WTC11 (cell line): ENCODE data around the gene RXRA. TPM values are rescaled to one million over a fixed set of nuclear protein-coding genes. Genes with fewer than 3 reads are reported as not detected.

ENCODE experiments used
- ATAC-seq: fragments of 200-7000 bp; cut with Tn5 transposase; 2 replicates; pipeline ENCODE4 v1.10.0; 2021; ENCODE audit warnings: mild to moderate bottlenecking, moderate library complexity
- CTCF ChIA-PET: fragments of 300-600 bp; sonication (Branson Sonifier 250); formaldehyde crosslinking; loops from one replicate; lab custom pipeline; 2021; ENCODE audit warnings: antibody characterized with exemption; lab: Charles Lee
- POLR2A ChIA-PET: fragments of 350-600 bp; sonication (Branson Sonifier 250); formaldehyde crosslinking; loops from one replicate; lab custom pipeline; 2021; ENCODE audit warnings: antibody characterized with exemption; lab: Charles Lee
- DNase-seq: peaks from one replicate; pipeline ENCODE4 v3.0.0; 2021; ENCODE audit warnings: low spot score
- H3K27ac Mint-ChIP-seq: 2 replicates; pipeline ENCODE4 v1.8.0; 2021; ENCODE audit warnings: mixed read lengths
- H3K27me3 Mint-ChIP-seq: 2 replicates; pipeline ENCODE4 v1.8.0; 2021; ENCODE audit warnings: low read depth, mild to moderate bottlenecking, moderate library complexity, mixed read lengths
- H3K36me3 Mint-ChIP-seq: 2 replicates; pipeline ENCODE4 v1.8.0; 2021; ENCODE audit warnings: mixed read lengths
- H3K4me1 Mint-ChIP-seq: 2 replicates; pipeline ENCODE4 v1.8.0; 2022; ENCODE audit warnings: mixed read lengths
- H3K4me3 Mint-ChIP-seq: 2 replicates; pipeline ENCODE4 v1.8.0; 2021; ENCODE audit warnings: mild to moderate bottlenecking, moderate library complexity, mixed read lengths
- H3K9me3 Mint-ChIP-seq: 2 replicates; pipeline ENCODE4 v1.8.0; 2021; ENCODE audit warnings: mixed read lengths
- CREM ChIP-seq: sonication (generic); formaldehyde crosslinking; IDR thresholded peaks from 2 replicates; pipeline ENCODE4 v1.8.1; 2022; ENCODE audit warnings: mild to moderate bottlenecking, missing genetic modification reagents, moderate library complexity
- ETV6 ChIP-seq: sonication (generic); formaldehyde crosslinking; IDR thresholded peaks from 2 replicates; pipeline ENCODE4 v1.8.1; 2022; ENCODE audit warnings: mild to moderate bottlenecking, missing genetic modification reagents
- FOXJ3 ChIP-seq: sonication (generic); formaldehyde crosslinking; IDR thresholded peaks from 2 replicates; pipeline ENCODE4 v1.9.0; 2021; ENCODE audit warnings: missing genetic modification reagents, mild to moderate bottlenecking, borderline replicate concordance
- FOXP1 ChIP-seq: sonication (generic); formaldehyde crosslinking; IDR thresholded peaks from 2 replicates; pipeline ENCODE4 v1.8.0; 2022; ENCODE audit warnings: missing genetic modification reagents, mild to moderate bottlenecking, moderate library complexity, borderline replicate concordance
- GABPB1 ChIP-seq: sonication (generic); formaldehyde crosslinking; IDR thresholded peaks from 2 replicates; pipeline ENCODE4 v1.8.1; 2023; ENCODE audit warnings: mild to moderate bottlenecking, missing genetic modification reagents
- MYBL2 ChIP-seq: sonication (generic); formaldehyde crosslinking; IDR thresholded peaks from 2 replicates; pipeline ENCODE4 v1.8.1; 2023; ENCODE audit warnings: mild to moderate bottlenecking, moderate library complexity, missing genetic modification reagents
- NFYB ChIP-seq: sonication (generic); formaldehyde crosslinking; conservative IDR thresholded peaks from 2 replicates; pipeline ENCODE4 v1.8.0; 2022; ENCODE audit warnings: low read depth, missing genetic modification reagents
- ZNF317 ChIP-seq: sonication (generic); formaldehyde crosslinking; IDR thresholded peaks from 2 replicates; pipeline ENCODE4 v1.8.1; 2023; ENCODE audit warnings: low read depth, mild to moderate bottlenecking, moderate library complexity, missing genetic modification reagents, borderline replicate concordance
- total RNA-seq: library from RNA; stranded (reverse); gene quantifications from 3 replicates; pipeline ENCODE4 v1.2.3, GENCODE V29; 2021
- TF ChIP-seq, protein P1 (sequence below): sonication (generic); formaldehyde crosslinking; IDR thresholded peaks from 2 replicates; pipeline ENCODE4 v1.8.1; 2023; ENCODE audit warnings: mild to moderate bottlenecking, moderate library complexity, missing genetic modification reagents
- TF ChIP-seq, protein P2 (sequence below): sonication (generic); formaldehyde crosslinking; IDR thresholded peaks from 2 replicates; pipeline ENCODE4 v1.8.0; 2022; ENCODE audit warnings: missing genetic modification reagents
- TF ChIP-seq, protein P3 (sequence below): sonication (generic); formaldehyde crosslinking; IDR thresholded peaks from 2 replicates; pipeline ENCODE4 v1.8.1; 2023; ENCODE audit warnings: mild to moderate bottlenecking, missing genetic modification reagents, borderline replicate concordance
- TF ChIP-seq, protein P4 (sequence below): sonication (generic); formaldehyde crosslinking; IDR thresholded peaks from 2 replicates; pipeline ENCODE4 v1.8.1; 2023; ENCODE audit warnings: mild to moderate bottlenecking, missing genetic modification reagents
- TF ChIP-seq, protein P5 (sequence below): sonication (generic); formaldehyde crosslinking; IDR thresholded peaks from 2 replicates; pipeline ENCODE4 v1.8.1; 2022; ENCODE audit warnings: mild to moderate bottlenecking, moderate library complexity, missing genetic modification reagents
- TF ChIP-seq, protein P6 (sequence below): sonication (generic); formaldehyde crosslinking; IDR thresholded peaks from 2 replicates; pipeline ENCODE4 v1.8.0; 2022; ENCODE audit warnings: mild to moderate bottlenecking, missing genetic modification reagents

Gene RXRA
- total RNA-seq, 1 experiment from 2014 or later: 27.5 TPM

DNA sequence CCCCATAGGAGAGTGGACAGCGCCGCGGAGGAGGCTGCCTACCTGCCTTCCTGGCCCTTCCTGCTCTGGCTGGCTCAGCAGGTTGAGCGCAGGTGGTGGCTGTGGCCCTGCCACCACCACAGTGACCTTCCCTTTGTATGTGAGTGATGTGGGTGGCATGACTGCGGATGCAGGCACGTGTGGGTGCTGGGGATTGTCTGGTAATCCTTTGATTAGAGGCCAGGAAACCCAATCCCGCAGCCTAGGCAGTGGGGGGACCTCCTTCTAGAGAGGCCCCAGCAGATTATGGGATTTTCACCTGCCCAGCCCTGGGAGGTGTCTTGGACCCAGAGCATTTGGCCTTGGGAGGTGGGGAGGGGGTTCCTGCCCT is 16.5 kb downstream of the RXRA start:
- no peak overlapping the region for H3K4me3 Mint-ChIP-seq
- H3K36me3 Mint-ChIP-seq: no peaks in the 10 kb centered on the region
- no peaks in the 10 kb centered on the region for H3K9me3 Mint-ChIP-seq
- H3K4me1 Mint-ChIP-seq: peaks cover under 1% of the 10 kb centered on the region; the same call in 1 of the 2 replicates
- TF ChIP-seq, protein P1, sequence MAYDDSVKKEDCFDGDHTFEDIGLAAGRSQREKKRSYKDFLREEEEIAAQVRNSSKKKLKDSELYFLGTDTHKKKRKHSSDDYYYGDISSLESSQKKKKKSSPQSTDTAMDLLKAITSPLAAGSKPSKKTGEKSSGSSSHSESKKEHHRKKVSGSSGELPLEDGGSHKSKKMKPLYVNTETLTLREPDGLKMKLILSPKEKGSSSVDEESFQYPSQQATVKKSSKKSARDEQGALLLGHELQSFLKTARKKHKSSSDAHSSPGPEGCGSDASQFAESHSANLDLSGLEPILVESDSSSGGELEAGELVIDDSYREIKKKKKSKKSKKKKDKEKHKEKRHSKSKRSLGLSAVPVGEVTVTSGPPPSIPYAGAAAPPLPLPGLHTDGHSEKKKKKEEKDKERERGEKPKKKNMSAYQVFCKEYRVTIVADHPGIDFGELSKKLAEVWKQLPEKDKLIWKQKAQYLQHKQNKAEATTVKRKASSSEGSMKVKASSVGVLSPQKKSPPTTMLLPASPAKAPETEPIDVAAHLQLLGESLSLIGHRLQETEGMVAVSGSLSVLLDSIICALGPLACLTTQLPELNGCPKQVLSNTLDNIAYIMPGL (CRISPR knock-in tag): no peak
- TF ChIP-seq MYBL2 (CRISPR knock-in tag) (no peak), FOXJ3 (CRISPR knock-in tag) (no peak), ETV6 (CRISPR knock-in tag) (no peak), FOXP1 (CRISPR knock-in tag) (no peak), ZNF317 (CRISPR knock-in tag) (no peak), NFYB (CRISPR knock-in tag) (no peak), GABPB1 (CRISPR knock-in tag) (no peak), CREM (CRISPR knock-in tag) (no peak)
- TF ChIP-seq, protein P2, sequence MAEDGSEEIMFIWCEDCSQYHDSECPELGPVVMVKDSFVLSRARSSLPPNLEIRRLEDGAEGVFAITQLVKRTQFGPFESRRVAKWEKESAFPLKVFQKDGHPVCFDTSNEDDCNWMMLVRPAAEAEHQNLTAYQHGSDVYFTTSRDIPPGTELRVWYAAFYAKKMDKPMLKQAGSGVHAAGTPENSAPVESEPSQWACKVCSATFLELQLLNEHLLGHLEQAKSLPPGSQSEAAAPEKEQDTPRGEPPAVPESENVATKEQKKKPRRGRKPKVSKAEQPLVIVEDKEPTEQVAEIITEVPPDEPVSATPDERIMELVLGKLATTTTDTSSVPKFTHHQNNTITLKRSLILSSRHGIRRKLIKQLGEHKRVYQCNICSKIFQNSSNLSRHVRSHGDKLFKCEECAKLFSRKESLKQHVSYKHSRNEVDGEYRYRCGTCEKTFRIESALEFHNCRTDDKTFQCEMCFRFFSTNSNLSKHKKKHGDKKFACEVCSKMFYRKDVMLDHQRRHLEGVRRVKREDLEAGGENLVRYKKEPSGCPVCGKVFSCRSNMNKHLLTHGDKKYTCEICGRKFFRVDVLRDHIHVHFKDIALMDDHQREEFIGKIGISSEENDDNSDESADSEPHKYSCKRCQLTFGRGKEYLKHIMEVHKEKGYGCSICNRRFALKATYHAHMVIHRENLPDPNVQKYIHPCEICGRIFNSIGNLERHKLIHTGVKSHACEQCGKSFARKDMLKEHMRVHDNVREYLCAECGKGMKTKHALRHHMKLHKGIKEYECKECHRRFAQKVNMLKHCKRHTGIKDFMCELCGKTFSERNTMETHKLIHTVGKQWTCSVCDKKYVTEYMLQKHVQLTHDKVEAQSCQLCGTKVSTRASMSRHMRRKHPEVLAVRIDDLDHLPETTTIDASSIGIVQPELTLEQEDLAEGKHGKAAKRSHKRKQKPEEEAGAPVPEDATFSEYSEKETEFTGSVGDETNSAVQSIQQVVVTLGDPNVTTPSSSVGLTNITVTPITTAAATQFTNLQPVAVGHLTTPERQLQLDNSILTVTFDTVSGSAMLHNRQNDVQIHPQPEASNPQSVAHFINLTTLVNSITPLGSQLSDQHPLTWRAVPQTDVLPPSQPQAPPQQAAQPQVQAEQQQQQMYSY (CRISPR knock-in tag): no peak
- TF ChIP-seq, protein P3, sequence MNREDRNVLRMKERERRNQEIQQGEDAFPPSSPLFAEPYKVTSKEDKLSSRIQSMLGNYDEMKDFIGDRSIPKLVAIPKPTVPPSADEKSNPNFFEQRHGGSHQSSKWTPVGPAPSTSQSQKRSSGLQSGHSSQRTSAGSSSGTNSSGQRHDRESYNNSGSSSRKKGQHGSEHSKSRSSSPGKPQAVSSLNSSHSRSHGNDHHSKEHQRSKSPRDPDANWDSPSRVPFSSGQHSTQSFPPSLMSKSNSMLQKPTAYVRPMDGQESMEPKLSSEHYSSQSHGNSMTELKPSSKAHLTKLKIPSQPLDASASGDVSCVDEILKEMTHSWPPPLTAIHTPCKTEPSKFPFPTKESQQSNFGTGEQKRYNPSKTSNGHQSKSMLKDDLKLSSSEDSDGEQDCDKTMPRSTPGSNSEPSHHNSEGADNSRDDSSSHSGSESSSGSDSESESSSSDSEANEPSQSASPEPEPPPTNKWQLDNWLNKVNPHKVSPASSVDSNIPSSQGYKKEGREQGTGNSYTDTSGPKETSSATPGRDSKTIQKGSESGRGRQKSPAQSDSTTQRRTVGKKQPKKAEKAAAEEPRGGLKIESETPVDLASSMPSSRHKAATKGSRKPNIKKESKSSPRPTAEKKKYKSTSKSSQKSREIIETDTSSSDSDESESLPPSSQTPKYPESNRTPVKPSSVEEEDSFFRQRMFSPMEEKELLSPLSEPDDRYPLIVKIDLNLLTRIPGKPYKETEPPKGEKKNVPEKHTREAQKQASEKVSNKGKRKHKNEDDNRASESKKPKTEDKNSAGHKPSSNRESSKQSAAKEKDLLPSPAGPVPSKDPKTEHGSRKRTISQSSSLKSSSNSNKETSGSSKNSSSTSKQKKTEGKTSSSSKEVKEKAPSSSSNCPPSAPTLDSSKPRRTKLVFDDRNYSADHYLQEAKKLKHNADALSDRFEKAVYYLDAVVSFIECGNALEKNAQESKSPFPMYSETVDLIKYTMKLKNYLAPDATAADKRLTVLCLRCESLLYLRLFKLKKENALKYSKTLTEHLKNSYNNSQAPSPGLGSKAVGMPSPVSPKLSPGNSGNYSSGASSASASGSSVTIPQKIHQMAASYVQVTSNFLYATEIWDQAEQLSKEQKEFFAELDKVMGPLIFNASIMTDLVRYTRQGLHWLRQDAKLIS (CRISPR knock-in tag): no peak
- TF ChIP-seq, protein P4, sequence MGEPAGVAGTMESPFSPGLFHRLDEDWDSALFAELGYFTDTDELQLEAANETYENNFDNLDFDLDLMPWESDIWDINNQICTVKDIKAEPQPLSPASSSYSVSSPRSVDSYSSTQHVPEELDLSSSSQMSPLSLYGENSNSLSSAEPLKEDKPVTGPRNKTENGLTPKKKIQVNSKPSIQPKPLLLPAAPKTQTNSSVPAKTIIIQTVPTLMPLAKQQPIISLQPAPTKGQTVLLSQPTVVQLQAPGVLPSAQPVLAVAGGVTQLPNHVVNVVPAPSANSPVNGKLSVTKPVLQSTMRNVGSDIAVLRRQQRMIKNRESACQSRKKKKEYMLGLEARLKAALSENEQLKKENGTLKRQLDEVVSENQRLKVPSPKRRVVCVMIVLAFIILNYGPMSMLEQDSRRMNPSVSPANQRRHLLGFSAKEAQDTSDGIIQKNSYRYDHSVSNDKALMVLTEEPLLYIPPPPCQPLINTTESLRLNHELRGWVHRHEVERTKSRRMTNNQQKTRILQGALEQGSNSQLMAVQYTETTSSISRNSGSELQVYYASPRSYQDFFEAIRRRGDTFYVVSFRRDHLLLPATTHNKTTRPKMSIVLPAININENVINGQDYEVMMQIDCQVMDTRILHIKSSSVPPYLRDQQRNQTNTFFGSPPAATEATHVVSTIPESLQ (CRISPR knock-in tag): no peak
- TF ChIP-seq, protein P5, sequence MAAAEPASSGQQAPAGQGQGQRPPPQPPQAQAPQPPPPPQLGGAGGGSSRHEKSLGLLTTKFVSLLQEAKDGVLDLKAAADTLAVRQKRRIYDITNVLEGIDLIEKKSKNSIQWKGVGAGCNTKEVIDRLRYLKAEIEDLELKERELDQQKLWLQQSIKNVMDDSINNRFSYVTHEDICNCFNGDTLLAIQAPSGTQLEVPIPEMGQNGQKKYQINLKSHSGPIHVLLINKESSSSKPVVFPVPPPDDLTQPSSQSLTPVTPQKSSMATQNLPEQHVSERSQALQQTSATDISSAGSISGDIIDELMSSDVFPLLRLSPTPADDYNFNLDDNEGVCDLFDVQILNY (CRISPR knock-in tag): no peak
- TF ChIP-seq, protein P6, sequence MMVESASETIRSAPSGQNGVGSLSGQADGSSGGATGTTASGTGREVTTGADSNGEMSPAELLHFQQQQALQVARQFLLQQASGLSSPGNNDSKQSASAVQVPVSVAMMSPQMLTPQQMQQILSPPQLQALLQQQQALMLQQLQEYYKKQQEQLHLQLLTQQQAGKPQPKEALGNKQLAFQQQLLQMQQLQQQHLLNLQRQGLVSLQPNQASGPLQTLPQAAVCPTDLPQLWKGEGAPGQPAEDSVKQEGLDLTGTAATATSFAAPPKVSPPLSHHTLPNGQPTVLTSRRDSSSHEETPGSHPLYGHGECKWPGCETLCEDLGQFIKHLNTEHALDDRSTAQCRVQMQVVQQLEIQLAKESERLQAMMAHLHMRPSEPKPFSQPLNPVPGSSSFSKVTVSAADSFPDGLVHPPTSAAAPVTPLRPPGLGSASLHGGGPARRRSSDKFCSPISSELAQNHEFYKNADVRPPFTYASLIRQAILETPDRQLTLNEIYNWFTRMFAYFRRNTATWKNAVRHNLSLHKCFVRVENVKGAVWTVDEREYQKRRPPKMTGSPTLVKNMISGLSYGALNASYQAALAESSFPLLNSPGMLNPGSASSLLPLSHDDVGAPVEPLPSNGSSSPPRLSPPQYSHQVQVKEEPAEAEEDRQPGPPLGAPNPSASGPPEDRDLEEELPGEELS (CRISPR knock-in tag): no peak
- H3K27ac Mint-ChIP-seq: no peak overlapping the region
- ChIA-PET CTCF (no interaction called here), POLR2A (no interaction called here)
- DNase-seq: no peak
- no peaks in the 10 kb centered on the region for H3K27me3 Mint-ChIP-seq
- no peak for ATAC-seq
